Femur (tissue), 1 donor: ENCODE results near the gene CHRNA10.

Experiments
- DNase-seq: peaks from one replicate; pipeline ENCODE4 v3.0.0-alpha.2; 2017

The CHRNA10 gene, protein sequence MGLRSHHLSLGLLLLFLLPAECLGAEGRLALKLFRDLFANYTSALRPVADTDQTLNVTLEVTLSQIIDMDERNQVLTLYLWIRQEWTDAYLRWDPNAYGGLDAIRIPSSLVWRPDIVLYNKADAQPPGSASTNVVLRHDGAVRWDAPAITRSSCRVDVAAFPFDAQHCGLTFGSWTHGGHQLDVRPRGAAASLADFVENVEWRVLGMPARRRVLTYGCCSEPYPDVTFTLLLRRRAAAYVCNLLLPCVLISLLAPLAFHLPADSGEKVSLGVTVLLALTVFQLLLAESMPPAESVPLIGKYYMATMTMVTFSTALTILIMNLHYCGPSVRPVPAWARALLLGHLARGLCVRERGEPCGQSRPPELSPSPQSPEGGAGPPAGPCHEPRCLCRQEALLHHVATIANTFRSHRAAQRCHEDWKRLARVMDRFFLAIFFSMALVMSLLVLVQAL

GRCh38 chr11:3671334-3672254 lies at the start of gene CHRNA10:
TSS of gene CHRNA10 (minus strand) at chr11:3671384. CDS start at chr11:3671312, 72 bp downstream.
- DNase-seq = no peak

DNA sequence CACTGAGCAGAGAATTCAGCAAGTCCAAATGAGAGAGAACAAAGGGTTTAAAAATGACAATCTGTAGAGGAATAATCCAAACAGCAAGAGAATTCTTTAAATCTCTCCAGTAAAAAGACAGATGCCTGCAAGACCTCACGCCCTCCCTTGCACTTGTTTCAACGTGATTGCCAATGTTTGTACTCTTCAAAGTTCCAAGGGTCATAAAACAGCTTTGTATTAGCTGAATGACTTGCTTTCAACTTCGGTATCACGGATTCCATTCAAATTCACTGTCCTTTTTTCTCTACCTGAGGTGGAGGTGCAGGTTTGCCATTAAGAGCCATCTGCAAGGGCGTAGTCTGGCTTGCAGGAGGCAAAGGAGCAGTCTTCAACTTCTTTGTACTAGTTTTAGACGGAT lies 41.1 kb upstream of the CHRNA10 start:
- no peak for DNase-seq

GRCh38 chr11:3710485-3711259 lies 39.5 kb upstream of the CHRNA10 start:
- no peak for DNase-seq

- no peak for DNase-seq
Measured at GRCh38 chr11:3709977-3710376, 38.8 kb upstream of the CHRNA10 start.

GRCh38 chr11:3707176-3707575 lies 36.0 kb upstream of the CHRNA10 start:
- DNase-seq = no peak

- no peak for DNase-seq
Measured at GRCh38 chr11:3703383-3703782, 32.2 kb upstream of the CHRNA10 start.

GRCh38 chr11:3700910-3701309 lies 29.7 kb upstream of the CHRNA10 start:
- DNase-seq = no peak

- no peak for DNase-seq
Measured at GRCh38 chr11:3700410-3700809, 29.2 kb upstream of the CHRNA10 start.

DNA sequence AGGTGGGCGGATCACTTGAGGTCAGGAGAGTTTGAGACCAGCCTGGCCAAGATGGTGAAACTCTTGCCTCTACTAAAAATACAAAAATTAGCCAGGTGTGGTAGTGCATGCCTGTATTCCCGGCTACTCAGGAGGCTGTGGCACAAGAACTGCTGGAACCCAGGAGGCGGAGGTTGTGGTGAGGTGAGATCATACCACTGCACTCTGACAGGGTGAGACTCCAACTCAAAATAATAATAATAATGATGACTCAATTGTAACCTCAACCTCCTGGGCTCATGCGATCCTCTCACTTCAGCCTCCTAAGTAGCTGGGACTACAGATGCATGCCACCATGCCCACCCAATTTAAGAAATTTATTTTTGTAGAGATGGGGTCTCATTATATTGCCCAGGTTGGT lies 15.6 kb upstream of the CHRNA10 start:
- DNase-seq = no peak

DNA sequence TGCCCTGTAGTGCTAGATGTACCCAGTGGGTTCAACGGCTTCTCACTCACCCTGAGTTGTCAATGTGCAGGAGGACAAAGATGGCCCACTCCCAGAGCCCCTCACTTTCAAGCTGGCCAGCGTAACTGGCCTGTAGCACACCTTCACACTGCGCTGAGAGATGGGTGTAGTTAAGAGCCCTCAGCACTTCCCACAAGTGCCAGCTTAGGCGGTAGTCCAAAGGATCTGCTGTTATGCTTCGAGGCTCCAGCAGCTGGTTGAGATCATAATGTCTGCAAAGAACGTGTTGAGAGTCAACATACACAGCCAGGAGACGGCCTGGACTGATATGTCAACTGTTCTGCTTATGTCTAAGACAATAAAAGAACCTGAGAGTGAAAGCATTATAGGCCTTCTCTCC lies 14.7 kb upstream of the CHRNA10 start:
- DNase-seq = no peak

DNA sequence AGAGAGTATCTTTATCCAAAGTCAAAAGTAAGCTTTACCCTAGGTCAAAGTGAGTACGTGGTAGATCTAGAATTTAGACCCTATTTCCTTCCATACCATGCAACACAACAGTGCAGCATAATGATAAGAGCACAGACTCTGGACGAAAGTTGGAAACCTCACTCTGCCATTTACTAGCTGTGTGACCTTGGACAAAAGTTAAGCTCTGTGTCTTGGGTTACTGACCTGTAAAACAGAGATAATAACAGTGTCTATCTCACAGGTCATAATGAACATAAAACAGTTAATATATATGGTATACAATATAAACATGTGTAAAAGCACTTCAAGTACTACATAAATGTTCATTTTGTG lies 13.6 kb upstream of the CHRNA10 start:
- no peak for DNase-seq

GRCh38 chr11:3684129-3684818 lies 13.1 kb upstream of the CHRNA10 start:
- no peak for DNase-seq

GRCh38 chr11:3683039-3683438 lies 11.9 kb upstream of the CHRNA10 start:
- DNase-seq = no peak

DNA sequence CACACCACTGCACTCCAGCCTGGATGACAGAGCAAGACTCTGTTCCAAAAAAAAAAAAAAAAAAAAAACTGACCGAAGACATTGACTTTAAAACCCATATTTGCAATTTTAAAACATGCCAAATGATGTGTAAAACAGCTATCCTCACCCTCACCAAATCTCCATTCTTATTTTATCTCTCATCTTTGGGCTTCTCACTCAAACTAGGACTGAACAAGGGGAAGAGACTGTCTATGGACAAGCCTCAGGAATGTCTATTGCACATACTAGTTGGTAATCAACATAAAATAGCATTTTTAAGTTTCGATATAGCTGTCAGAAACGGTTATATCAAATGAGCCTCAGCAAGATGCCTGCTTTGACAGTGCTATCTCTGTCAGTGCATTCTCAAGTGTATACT lies 7.9 kb upstream of the CHRNA10 start:
- DNase-seq = no peak

DNA sequence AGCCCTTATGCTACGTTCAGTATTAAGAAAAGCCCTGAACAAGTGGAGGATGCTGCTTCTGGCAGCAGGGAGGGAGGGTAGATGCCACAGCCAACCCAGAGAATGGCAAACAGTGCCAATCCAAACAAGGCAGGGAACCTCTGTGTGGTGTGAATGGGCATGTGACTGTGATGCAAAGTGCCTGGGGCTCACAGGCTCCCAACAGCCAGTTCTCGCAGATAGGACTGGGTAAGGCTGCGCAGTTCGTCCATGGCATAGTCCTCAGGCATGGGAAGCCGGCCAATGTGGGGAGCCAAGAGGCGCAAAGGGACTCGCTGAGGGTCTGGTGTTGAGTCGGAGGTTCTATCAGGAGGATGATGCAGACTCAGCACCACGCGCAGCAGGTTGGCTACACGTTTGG lies 4.8 kb upstream of the CHRNA10 start:
- DNase-seq = no peak

DNA sequence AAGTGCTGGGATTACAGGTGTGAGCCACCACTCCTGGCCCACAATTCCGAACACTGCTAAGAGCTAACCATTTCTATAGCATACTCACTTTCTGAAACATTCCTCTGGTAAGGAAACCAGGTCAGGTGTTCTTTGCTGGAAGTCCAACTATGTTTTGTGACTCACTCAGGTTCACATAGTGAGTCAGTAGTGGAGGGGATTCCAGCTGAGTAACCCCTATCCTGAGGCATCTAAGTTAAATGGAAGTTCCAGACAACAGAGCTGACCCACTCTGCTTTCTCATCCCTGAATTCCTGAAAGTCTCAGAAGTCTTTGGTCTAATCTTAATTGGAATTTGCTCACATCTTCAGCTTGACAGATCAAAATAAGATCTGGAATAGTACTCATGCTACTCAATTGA lies 3.0 kb upstream of the CHRNA10 start:
- DNase-seq = no peak

GRCh38 chr11:3669742-3670183 lies 1.4 kb downstream of the CHRNA10 start:
- no peak for DNase-seq

DNA sequence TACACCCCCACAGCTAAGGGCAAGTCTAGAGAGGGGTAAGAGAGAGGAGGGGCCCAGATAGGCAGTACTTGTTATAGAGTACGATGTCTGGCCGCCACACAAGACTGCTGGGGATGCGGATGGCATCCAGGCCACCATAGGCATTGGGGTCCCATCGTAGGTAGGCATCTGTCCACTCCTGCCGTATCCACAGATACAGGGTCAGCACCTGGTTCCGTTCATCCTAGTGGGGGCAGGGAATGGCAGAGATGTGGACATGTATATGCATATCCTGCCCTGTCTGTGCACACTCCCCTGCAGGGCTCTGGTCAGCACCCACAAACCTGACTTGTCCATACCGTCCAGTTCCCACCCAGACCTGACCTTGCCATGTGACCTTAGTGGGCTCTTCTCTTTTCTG lies 2.1 kb downstream of the CHRNA10 start:
- DNase-seq = no peak

GRCh38 chr11:3667149-3668035 lies 3.8 kb downstream of the CHRNA10 start:
- no peak for DNase-seq

- DNase-seq = no peak
Measured at GRCh38 chr11:3666023-3666530, 5.1 kb downstream of the CHRNA10 start.
